ENCODE results near the gene DNM3.

The DNM3 gene

GRCh38 chr1:171873664-171874063 lies 32.4 kb downstream of the DNM3 start:
- DNase-seq, result no peak

- DNase-seq, result no peak
These were observed 36.4 kb downstream of the DNM3 start for GRCh38 chr1:171877701-171878100.

DNA sequence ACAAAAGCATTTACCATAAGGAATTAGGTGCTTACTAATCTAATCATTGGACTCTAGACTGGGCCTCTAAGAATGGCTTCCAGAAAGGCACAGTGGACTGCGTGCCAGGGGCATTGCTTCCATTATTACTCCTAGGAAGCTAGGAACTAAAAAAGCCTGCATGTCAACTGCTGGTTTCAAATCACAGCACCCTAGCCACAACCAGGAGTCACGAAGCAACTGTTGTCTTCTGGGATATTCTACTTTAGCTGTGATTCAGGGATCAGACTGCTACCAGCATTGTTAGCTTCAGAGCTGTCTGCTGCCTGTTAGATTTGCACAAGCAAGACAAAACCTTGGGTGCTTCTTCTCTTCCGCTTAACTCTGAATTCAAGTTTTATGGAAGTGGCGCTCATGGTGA lies 38.3 kb downstream of the DNM3 start:
- DNase-seq, result no peak

DNA sequence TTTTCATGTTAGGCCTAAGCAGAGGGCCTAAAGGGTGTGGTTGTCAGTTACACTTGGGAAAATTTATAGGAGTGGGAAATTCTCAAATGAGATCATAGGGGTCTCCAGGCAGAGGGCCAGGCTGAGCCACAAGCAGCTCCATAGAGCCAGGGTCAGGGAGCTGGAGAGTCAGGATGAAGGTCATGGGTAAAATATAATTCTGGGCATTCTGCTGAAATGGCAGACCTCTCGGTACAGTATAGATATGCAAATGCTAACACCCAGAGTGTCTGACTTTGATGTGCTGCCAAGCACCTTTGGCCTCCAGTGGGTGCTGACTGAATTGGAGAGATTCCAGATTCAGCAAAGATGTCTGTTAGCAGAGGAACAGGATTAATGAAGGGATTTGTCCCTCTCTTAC lies 40.1 kb downstream of the DNM3 start:
- no peak for DNase-seq

DNA sequence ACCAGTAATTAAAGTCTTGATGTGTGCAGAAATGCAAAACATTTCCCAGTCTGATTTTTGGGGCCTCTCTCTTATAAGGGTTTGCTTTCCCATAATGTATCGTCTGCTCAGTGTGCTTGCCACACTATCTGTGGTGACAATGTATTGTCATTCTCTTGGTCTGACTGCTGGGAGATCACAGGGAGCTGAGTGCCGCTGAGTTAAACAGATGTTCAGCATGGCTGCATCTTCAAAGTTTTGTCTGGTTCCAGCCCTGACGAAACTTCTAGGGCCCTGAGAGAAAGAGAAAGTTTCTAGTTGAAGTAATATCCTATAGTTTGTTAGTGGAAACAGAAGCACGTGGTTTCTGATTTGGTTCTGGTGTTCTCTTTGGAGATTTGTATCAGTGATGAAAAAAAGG lies 42.6 kb downstream of the DNM3 start:
- DNase-seq, result peak; percentile 8

GRCh38 chr1:171884475-171884874 lies 43.2 kb downstream of the DNM3 start:
- no peak for DNase-seq

DNA sequence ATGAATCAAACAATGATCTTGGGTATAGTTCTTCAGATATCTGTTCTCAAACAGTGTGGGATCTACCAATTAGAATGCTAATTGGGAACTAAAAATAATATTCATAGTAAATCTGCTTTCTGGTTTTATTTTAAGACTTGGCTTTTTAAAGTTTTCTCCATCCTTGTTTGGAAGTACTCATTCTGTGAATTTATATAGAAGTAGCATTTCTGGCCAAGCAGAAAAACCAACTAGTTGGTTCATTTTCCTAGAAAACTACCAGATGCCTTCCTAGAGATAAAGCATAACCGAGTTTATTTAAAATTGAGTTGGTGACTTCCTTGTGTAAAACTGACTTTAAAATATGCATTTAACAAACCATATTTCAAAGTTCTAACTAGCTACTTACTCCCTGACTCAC lies 48.8 kb downstream of the DNM3 start:
- DNase-seq, result no peak

- no peak for DNase-seq
These were observed 55.8 kb downstream of the DNM3 start for GRCh38 chr1:171896936-171897703.

DNA sequence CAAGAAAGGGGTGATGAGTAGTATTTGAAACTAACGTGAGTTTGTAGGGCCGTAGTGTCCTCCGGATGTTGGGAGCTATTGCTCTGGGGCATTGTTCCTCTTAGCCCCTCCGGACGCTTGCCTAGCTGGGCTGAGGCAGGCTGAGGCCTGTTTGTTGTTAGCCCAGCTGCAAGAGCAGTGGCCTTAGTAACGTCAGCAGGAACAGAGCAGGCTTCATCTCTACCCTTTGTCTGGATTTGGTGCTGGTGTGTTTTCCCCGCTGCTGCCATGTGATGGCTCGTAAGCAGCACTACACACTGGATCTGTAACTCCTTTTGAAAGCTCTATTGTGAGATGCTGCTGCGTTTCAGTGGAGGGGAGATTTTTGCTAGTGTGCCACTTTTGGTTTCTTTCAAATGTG lies 57.6 kb downstream of the DNM3 start:
- DNase-seq, result no peak

DNA sequence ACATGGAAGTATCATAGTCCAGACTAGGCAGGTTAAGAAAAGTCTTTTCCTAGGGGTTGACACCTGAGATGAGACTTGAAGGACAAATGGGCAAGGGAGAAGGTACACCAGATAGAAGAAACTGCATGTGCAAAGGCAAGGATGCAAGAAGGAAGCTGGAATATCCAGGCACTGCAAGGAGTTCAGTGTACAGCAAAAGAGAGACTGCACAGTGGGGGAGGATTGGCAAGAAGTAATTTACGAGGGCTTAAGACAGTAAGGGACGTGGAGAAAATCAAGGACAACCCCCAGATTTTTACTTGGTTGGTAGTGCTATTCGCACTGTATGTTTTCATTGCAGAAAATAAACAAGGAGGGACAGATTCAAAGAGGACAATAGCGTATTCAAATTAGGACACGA lies 58.5 kb downstream of the DNM3 start:
- no peak for DNase-seq

DNA sequence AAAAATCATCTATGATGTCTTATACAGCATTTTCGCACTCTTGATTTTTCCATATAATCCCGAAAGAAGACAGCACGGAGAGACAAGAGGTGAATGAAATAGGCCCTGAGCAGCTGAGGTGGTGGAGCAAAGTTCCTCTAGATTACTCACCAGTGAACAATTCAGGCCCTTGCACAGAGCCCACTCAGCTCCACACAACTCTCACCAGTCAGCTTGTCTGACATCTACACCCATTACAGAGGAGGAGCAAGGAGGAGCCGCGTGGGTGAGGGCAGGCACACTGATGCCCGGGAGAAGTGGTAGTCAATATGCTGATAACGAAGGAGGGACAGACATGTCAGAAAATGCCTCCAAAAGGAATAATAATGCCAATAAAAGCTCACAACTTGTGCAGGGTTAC lies 59.9 kb downstream of the DNM3 start:
- DNase-seq, result no peak

GRCh38 chr1:171902527-171902926 lies 61.2 kb downstream of the DNM3 start:
- no peak for DNase-seq

GRCh38 chr1:171904778-171905450 lies 63.6 kb downstream of the DNM3 start:
- no peak for DNase-seq

- no peak for DNase-seq
These were observed 68.4 kb downstream of the DNM3 start for GRCh38 chr1:171909711-171910110.

- DNase-seq, result no peak
These were observed 69.5 kb downstream of the DNM3 start for GRCh38 chr1:171910786-171911185.

DNA sequence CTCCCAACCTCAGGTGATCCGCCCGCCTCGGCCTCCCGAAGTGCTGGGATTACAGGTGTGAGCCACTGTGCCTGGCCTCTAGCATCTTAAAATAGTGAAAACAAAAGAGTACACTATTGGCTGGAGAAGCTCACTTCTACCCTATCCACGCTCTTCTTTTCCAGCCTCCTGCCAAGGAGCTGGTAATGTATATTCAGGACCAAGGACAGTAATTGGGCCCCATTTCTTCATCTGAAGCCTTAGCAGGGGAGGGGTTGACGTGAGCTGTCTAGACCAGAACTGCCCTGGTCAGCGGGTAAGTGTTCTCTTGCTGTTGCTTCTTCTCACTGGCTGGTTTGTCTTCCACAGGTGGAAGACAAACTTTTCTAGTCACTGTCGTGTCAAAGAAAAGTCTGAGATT lies 70.2 kb downstream of the DNM3 start:
- DNase-seq, result no peak

DNA sequence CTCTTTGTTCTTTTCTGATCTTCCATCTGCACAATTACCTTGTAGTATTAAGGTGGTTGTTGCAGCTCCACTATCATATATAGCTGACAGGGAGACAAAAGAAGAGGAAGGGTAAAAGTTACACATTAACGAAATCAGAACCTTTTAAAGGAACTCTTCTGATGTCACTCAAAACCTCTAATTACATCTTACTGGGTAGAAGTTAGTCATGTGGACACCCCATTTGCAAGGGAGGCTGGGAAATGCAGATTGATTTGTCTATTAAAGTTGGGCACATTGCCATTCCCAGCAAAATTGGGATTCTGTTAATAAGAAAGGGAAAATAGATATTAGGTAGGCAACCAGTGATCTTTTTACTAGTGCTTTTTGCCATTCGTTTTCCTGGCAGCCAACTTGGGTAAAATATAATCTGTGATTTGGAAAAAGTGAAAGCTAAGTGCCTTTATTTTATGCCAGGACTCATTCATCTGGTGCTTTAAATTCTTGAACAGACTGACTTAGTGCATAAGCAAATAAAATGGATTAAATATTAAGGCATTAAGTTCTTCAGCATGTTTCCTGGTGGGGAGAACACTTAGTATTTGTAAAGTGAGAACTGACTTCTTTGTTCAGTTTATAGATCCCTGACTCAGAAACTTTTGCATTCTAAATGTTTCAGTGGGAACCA lies 71.3 kb downstream of the DNM3 start:
- DNase-seq, result no peak

- DNase-seq, result no peak
These were observed 72.1 kb downstream of the DNM3 start for GRCh38 chr1:171913385-171913784.

DNA sequence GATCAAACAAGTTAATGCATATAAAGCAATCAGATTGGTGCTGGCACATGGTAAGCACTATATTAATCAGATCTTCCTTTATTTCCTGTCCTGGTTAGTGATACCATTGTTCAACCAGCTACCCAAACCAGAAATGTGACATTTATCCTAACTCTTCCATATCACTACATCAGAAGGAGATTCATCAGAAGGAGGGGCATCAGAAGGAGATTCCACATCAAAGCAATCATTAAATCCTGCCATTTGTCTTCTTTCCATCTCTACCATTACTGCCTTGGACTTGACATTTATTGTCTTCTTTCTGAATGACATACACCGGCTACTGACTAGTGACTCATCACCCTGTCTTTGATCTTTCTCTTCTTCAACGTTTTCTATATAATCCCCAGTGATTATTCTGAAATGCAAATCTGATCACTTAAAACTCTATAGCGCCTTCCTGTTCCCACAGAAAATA lies 75.0 kb downstream of the DNM3 start:
- DNase-seq, result no peak

DNA sequence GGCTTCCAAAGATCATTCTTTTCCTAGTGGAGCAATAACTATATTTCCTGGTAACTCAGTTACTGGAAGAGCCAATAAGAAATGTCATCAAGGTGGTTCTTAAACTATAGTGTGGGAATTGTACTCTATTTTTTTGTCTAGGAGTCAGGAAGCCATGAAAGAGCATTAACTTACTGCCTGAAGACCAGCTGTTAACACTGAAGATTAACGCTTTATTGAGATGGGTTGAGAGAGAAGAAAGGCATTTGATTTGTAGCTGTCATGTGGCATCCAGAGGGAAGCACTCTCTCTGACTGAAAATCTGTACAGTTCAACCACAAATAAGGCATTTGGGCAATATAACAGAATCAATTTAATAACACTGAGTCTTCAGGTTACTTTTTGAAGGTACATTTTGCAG lies 76.0 kb downstream of the DNM3 start:
- DNase-seq, result no peak

DNA sequence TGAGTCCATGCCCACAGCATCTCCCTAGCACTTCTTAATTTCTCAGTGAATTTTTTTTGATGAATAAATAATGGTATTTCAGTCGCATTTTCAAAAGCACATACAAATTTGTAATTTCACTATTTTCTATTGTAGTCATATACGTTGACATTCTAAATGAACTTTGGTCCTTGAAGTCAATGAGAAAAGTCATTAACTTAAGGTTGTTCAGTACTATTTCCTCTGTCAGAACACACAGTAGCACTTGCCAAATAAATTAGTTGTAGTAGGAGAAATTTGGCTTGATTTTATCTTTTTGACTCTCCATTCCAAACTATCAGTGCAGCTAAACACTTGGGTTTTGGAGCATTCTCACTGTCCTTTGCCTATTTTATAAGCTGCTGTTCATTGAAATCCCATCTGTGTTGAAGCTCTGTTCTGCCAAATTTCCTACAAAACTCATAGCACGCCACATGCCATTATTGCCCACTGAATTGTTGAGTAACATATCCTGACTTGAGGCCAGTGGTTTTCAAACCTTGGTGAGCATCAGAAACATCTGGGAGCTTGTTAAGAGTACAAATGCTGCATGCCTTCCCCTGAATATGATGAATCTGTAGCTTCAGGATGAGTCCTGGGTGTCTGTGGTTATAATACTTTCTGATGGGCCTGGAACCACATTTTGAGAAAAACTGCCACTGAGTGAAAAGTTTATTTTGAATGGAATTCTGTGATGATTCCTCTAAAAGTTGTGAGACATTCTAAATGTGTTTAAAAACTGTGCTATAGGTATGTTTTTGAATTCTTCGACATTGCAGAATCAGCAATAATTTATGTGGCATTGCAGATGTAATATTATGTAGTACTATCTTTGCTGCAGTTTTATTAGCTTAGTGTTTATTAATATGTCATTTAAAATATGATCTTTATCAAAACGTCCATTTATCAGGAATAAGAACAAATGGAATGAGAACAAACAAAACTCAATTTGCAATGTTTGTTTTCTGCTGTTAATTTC lies 78.9 kb downstream of the DNM3 start:
- no peak for DNase-seq

- DNase-seq, result no peak
These were observed 81.7 kb downstream of the DNM3 start for GRCh38 chr1:171922999-171923398.

DNA sequence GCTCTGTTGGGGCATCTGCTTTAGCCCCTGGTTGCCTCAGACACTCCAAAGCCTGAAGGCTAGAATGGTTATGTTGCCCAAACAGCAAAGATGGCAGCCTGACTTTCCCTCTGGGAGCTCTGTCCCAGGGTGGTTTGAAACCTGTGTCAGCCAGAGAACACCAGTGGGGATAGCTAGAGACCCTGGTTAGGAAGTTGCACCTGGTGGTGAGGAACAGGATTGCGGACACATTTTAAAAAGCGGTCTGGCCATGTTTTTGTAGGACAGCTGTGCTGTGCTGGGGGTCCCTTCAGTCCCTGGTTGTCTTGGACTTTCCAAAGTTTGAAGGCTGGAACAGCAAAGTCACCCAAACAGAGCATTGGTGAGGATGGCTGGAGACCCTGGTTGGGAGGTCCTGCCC lies 87.8 kb downstream of the DNM3 start:
- DNase-seq, result no peak

Measured in stimulated activated CD4-positive, alpha-beta T cell treated with anti-CD3 and anti-CD28 coated beads, Interleukin-15, amount 100 ng/mL, for 24 hours (primary cell).